ENCODE results near the gene SLC4A1. TPM values are rescaled to one million over a fixed set of nuclear protein-coding genes. Genes with fewer than 3 reads are reported as not detected.

SLC4A1 gene
- polyA plus RNA-seq, 1 donor (not counting 4 experiments of a cell fraction or from before 2014, with no cell fraction given) = not detected

- Histone ChIP-seq H3K4me3 (ENCODE audit: control insufficient read depth in 2 of 3, extremely low read depth in 1 of 3, insufficient read depth in 2 of 3, low read depth in 1 of 3, low read length in 3 of 3) (no peak overlapping the region), H3K27ac (ENCODE audit: control insufficient read depth, insufficient read depth, low read length) (no peak overlapping the region), H2AFZ (ENCODE audit: control insufficient read depth, low read length) (no peak overlapping the region), H3K9me3 (ENCODE audit: control insufficient read depth, low read depth, low read length) (no peaks in the 10 kb centered on the region), H3K9ac (ENCODE audit: control insufficient read depth, extremely low read depth, insufficient read depth, low read length) (no peak overlapping the region), H3K36me3 (ENCODE audit: control insufficient read depth in 2 of 2, extremely low read depth in 1 of 2, insufficient read depth in 2 of 2, low read length in 2 of 2) (no peaks in the 10 kb centered on the region), H3K79me2 (ENCODE audit: control insufficient read depth, insufficient read depth, low read length) (no peaks in the 10 kb centered on the region), H3K4me1 (ENCODE audit: control insufficient read depth, extremely low read depth, insufficient read depth, low read length) (no peaks in the 10 kb centered on the region), H3K27me3 (ENCODE audit: control insufficient read depth, extremely low read depth, insufficient read depth, low read length) (no peaks in the 10 kb centered on the region), H3K4me2 (ENCODE audit: control insufficient read depth, extremely low read depth, insufficient read depth, low read depth, low read length) (no peak overlapping the region), H3K9me1 (ENCODE audit: control insufficient read depth, extremely low read depth, insufficient read depth, low read length) (no peaks in the 10 kb centered on the region), H4K20me1 (ENCODE audit: control insufficient read depth, extremely low read depth, insufficient read depth, low read length) (no peaks in the 10 kb centered on the region)
- TF ChIP-seq EZH2 (IDR thresholded peaks at IDR 0.05; ENCODE audit: low read length) (no peak), CTCF (optimal IDR thresholded peaks at IDR 0.05 in 1 of 3, IDR thresholded peaks at IDR 0.05 in 1 of 3, conservative IDR thresholded peaks at IDR 0.05 in 1 of 3; ENCODE audit: extremely low read depth in 1 of 3, insufficient read depth in 2 of 3, low read length in 3 of 3) (no peak)
- dilution Hi-C loops (cut with MboI; ENCODE audit: extremely low pct_ligation_motif_present, low sequenced_read_pairs) = no loop called here
- FAIRE-seq (no peak), DNase-seq (ENCODE audit: low read depth, low spot score) (no peak)
These were observed 16.1 kb upstream of the SLC4A1 start for GRCh38 chr17:44284024-44284400.

GRCh38 chr17:44283344-44284023 lies 15.5 kb upstream of the SLC4A1 start:
- H4K20me1 ChIP-seq (ENCODE audit: control insufficient read depth, extremely low read depth, insufficient read depth, low read length) = no peaks in the 10 kb centered on the region
- no peak for FAIRE-seq
- no peak overlapping the region for H2AFZ ChIP-seq (ENCODE audit: control insufficient read depth, low read length)
- H3K4me3 ChIP-seq (ENCODE audit: control insufficient read depth in 2 of 3, extremely low read depth in 1 of 3, insufficient read depth in 2 of 3, low read depth in 1 of 3, low read length in 3 of 3) = no peak overlapping the region
- no peak overlapping the region for H3K4me2 ChIP-seq (ENCODE audit: control insufficient read depth, extremely low read depth, insufficient read depth, low read depth, low read length)
- H3K27me3 ChIP-seq (ENCODE audit: control insufficient read depth, extremely low read depth, insufficient read depth, low read length) = no peaks in the 10 kb centered on the region
- DNase-seq (ENCODE audit: low read depth, low spot score) = no peak
- H3K79me2 ChIP-seq (ENCODE audit: control insufficient read depth, insufficient read depth, low read length) = no peaks in the 10 kb centered on the region
- no peaks in the 10 kb centered on the region for H3K36me3 ChIP-seq (ENCODE audit: control insufficient read depth in 2 of 2, extremely low read depth in 1 of 2, insufficient read depth in 2 of 2, low read length in 2 of 2)
- H3K27ac ChIP-seq (ENCODE audit: control insufficient read depth, insufficient read depth, low read length) = no peak overlapping the region
- H3K9me3 ChIP-seq (ENCODE audit: control insufficient read depth, low read depth, low read length) = no peaks in the 10 kb centered on the region
- H3K9me1 ChIP-seq (ENCODE audit: control insufficient read depth, extremely low read depth, insufficient read depth, low read length) = no peaks in the 10 kb centered on the region
- H3K9ac ChIP-seq (ENCODE audit: control insufficient read depth, extremely low read depth, insufficient read depth, low read length) = no peak overlapping the region
- TF ChIP-seq EZH2 (IDR thresholded peaks at IDR 0.05; ENCODE audit: low read length) (no peak), CTCF (optimal IDR thresholded peaks at IDR 0.05 in 1 of 3, IDR thresholded peaks at IDR 0.05 in 1 of 3, conservative IDR thresholded peaks at IDR 0.05 in 1 of 3; ENCODE audit: extremely low read depth in 1 of 3, insufficient read depth in 2 of 3, low read length in 3 of 3) (no peak)
- dilution Hi-C loops (cut with MboI; ENCODE audit: extremely low pct_ligation_motif_present, low sequenced_read_pairs) = no loop called here
- H3K4me1 ChIP-seq (ENCODE audit: control insufficient read depth, extremely low read depth, insufficient read depth, low read length) = no peaks in the 10 kb centered on the region

Measured in keratinocyte (primary cell).